Daoy (cell line): ENCODE results near the gene SALL3. TPM values are rescaled to one million over a fixed set of nuclear protein-coding genes. Genes with fewer than 3 reads are reported as not detected.
"Not testable (repeated sequence)": the region's sequence is repeated elsewhere in the genome, so short reads cannot be mapped to it uniquely, and the experiment has no call there.

Experiments used
- DNase-seq: peaks from one replicate; pipeline ENCODE4 v3.0.0-alpha.2; 2015; ENCODE audit warnings: low read depth
- total RNA-seq: library from RNA; depleted of rRNA; stranded (reverse); fragments of >200 nt; shearing (Covaris generic); gene quantifications from 2 replicates; pipeline ENCODE4 v1.2.3, GENCODE V29; 2014; rRNA removed

The SALL3 gene
- total RNA-seq = 2.8 and 4.1 TPM in 2 replicates

DNA sequence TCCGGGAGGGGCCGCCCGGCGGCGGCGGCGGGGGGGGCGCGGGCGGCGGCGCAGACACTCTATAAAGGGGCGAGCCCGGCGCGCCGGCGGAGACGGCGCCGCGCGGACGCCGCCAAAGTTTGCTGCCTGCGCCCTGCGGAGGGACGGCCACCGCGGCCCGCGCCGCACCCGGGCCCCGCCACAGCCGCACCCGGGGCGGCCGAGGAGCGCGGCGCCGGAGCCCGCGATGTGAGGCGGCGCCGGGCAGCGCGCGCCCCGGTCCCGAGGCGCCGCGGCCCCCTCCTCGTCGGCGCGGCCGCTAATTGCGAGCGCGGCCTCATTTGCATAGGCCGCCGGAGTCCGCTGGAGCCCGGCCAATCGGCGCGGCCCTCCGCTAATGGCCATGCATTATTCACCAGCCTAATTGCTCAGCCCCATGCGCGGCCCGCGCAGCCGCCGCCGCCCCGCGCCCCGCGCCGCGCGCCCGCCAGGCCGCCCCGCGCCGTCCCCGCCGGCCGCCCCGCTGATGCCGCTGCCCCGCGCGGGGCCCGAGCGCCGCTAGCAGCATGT, at the start of gene SALL3:
SALL3 (plus strand) TSS at position 89 of the 549 bp plus-strand sequence; CDS start at position 546, 457 bp downstream.
- DNase-seq = peak; percentile 82

DNA sequence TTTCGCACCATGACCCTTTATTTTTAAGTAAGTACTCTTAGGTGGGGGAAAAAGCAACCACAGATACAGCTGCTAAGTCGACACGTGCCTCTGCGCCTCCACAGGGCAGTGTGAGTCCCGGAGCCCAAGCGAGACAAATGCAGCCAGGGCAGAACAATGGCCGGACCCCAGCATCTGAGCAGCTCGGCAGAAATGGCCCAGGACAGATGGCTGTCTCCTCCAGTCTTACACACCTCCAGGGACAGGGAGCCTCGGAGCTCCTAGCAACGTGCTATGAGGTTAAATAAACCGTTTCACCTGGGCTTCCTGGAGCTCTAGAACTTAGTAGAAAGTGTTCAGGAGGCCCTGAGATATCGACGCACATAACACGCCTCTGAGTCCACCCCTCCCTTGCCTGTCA, 47.3 kb upstream of the SALL3 start:
- DNase-seq = no peak

DNA sequence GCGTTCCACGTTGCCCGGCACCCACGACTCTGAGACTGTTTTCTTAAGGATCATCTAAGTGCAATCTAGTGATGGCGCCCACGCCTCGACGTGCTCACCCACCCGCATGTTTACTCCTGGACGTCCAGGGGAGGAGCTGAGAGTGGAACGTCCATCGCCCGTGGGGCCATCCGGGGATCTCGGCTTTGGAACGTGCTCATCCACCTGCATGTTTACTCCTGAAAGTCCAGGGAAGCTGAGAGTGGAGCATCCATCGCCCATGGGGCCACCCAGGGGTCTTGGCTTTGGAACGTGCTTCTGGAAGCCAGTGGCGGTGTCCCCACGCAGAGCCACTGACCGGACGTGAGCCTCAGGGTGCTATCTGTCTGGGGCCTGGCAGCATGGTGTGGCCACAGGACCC, 45.6 kb upstream of the SALL3 start:
- DNase-seq = no peak

DNA sequence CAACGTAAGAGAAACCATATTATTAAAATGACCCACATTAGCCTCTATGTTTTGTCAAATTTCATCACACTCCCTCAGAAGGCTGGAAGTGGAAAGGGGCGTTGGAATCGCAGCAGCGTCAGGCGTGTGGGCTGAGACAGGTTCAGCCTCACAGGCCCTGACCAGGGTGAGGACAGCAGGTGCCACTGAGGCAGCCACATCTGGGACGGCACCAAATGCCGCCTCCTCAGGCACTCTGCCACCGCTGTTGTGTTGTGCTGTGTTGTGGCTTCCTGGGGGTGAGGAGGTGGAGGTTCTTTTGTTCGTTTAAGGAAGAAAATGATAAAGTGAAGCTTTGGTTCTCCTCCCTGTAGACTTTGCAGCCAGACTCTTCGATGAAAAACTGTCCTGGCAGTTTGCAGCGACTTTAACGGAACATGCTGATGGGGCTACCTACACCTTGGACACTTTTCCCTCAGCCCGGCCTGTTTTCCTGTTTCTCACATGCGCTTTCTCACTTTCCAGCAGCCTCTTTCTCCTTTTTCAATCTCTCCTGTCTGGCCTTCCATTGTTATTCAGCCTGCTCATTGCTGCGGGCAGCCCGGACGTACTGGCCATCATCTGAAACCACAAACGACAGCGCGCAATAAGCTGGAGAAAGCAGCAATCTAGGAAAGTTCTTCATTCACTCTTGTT, 44.9 kb upstream of the SALL3 start:
- no peak for DNase-seq

DNA sequence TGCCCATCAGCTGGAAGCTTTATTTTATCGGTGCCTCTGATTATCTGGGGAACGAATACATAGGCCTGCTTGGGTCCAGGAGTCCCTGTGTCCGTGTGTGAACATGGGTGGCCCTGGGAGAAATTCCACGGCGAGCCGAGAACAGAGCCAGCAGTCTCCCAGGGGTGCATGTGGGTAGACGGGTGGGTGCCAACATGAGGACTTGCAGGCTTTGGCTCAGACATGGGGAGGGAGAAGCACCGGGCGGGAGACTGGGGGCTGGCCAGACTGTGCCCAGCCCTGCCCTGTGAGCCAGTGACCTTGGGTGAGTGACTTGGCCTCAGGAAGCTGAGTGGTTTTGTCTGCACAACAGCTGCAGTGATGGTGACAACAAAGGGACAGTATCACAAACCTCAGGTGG, 44.2 kb upstream of the SALL3 start:
- DNase-seq = no peak

DNA sequence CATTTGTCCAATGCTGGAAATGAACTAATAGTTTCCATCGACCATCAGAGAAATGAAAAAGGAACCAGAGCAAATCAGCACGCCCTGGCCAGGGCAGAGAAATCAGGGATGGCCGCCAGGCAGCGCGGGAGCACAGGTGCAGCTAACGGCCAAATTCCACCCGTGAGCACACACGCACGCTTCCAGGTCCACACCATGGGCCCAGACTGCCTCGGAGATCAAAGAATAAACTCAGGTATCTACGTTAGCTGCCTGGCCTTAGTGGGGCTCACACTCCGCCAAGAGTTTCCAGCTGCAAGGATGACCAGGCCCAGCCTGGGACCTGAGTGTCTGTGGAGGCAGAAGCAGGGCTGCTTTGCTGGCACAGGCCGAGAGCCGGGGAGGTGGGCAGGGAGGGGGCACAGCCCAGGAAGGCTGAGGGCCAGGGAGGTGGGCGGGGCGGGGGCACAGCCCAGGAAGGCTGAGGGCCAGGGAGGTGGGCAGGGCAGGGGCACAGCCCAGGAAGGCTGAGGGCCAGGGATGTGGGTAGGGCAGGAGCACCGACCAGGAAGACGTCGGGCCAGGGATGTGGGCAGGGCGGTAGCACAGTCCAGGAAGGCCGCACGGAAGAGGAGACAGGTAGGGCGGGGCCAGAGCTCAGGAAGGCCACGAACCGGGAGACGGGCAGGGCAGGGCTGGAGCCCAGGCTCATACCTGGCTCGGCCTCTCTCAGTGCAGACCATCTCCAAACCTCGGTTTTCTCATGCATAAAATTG, 43.2 kb upstream of the SALL3 start:
- no peak for DNase-seq

DNA sequence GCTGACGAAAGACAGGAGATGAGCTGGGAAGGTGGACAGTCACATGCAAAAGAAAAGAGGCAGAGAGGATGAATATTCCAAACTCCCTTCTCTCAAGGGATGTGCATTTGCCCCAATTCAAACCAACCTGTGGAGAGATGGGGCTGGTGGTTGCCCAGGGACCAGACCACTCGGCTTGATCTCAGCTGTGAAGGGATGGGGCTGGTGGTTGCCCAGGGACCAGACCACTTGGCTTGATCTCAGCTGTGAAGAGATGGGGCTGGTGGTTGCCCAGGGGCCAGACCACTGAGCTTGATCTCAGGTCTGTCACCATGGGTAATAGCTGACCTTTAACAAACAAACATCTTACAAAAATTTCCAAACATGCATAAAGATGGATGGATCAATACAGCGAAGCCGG, 42.5 kb upstream of the SALL3 start:
- no peak for DNase-seq

DNA sequence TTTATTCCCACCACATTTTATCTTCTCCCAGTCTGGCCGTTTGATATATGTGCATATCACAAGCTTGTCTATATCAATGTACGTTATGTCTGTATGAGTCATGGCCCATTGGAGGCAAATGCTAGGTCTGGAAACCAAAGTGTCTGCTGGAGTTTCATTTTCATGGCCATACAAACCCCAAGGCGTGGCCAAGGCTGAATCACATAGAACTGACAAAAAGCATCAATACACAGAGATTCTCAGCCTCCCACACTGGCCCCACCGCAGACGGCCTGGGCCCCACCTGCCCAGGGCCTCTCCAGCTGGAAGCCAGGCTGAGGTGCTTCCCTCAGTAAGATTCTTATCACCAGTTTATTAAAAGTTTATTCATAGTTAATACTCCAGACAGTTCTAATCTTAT, 40.5 kb upstream of the SALL3 start:
- DNase-seq = peak; percentile 85

DNA sequence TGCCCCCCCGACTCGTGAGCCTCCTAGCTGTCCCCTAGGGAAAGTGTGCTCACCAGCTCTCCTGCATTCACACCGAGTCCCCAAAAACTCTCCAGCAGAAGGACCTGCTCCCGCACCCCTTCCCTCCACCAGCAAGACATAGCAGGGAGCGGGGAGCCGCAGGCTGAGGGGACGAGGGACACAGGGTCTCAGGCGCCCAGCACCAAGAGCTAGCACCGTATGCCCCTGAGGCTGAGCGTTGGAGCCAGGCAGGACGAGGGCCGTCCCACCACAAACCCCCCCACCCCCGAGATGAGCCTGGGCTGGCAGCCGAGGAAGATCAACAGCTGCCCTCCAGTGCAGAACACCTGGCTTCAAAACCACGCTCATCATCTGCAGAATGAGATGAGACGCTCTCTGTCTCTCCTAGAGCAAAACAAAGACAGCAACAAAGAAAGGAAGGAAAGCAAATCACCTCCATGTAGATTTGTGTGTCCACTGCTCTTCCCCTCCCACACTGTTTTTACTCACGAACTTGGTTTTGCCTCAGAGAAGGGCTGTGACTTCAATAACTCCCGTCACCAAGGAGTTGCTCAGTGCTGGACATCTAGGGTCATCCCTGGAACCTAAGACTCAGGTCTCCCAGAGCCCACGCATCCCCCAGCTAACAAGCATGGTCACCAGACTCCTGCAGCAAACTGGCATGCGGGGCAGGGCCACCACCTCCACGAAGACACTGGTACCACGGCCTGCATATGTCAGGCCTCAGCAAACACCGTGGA, 39.7 kb upstream of the SALL3 start:
- DNase-seq = no peak

DNA sequence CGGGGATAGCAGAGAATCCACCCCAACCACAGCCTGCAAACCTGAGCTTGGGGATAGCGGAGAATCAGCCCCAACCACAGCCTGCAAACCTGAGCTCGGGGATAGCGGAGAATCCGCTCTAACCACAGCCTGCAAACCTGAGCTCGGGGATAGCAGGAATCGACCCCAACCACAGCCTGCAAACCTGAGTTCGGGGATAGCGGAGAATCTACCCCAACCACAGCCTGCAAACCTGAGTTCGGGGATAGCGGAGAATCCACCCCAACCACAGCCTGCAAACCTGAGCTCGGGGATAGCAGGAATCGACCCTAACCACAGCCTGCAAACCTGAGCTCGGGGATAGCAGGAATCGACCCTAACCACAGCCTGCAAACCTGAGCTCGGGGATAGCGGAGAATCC, 37.4 kb upstream of the SALL3 start:
- DNase-seq = not testable (repeated sequence)

DNA sequence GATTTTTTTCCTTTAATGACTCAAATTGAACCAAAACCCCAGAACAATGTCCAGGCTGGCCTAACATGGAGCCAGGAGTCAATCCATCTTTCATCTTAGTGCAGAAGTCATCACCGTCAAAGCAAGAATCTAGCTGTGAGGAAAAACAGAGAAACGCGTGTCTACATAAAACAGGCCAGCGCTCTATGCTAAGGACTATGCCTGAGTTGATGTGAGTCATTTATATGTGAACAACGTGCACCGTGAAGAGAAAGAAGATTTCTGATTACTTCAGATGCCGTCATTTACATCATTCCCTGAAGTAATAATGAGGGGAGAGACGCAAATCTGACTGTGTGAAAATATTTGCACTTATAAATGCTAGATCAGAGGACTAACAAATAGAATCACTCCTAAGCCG, 34.0 kb upstream of the SALL3 start:
- DNase-seq = no peak

DNA sequence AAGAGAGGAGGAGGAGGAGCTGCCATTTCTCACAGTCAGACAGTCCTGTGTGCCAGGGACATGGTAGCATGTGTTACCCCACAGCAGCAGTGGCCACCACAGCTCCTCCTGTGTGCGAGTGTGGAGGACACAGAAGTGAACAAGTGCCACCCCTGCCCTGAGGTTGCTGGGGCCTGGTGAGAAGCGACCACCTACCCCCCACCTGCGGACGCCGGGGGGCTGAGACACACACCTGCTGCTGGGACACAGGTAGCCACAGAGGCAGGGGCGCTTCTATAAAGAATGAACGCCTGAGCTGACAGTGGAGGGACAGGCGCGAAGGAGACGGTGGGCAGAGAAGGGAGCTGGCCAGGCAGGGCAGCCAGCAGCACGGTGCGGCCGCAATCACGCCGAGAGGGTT, 32.3 kb upstream of the SALL3 start:
- DNase-seq = no peak

DNA sequence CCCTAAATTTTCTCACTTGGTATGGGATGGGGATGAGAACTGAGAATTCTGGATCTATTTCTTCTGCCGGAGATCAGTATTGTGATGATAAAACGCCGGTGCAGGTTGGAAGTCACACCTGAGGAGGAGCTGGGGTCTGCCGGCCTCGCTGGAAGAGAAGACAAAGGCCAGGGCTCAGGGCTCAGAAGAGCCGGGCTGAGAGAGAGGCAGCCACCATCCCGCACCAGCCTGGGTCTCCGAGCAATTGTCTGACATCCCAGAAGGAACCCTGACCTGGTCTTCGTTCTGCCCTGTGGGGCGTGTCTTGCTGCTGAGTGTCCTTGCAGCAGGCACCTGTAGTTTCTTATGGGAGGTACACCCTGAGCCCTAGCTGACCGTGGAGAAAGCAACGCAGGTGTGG, 31.4 kb upstream of the SALL3 start:
- DNase-seq = no peak

DNA sequence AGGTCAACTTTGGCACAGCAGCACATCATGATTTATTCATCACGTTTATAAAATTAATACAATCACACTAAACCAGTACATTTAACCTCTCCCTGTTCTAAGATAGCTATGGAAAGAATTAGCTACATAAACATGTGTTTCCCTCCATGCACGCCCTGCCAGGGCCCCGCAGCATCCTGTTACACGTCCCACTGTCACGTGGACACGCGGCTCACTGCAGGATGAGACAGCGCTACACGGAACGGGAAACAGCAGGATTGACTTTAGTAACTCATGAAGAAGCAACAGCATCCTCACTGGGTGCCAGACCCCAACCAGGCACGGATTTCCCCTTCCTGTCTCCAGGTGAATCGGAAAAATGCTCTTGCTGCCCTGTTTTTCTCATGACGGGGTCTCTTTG, 30.9 kb upstream of the SALL3 start:
- DNase-seq = no peak

DNA sequence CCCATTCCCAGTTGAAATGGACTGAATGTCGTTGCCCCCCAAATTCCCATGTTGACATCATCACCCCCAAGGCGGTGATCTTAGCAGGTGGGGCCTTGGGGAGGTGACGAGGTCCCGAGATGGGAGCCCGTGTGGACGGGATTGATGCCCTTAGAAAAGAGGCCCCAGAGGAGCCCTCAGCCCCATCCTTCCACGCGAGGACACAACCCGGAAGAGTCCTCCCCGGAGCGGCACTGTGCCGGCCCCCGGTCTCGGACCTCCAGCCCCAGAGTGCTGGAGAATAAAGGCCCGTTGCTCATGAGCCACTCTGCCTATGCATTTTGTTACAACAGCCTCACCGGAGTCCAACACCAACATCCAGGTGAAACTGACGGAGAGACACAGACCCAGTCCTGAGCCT, 30.4 kb upstream of the SALL3 start:
- no peak for DNase-seq

DNA sequence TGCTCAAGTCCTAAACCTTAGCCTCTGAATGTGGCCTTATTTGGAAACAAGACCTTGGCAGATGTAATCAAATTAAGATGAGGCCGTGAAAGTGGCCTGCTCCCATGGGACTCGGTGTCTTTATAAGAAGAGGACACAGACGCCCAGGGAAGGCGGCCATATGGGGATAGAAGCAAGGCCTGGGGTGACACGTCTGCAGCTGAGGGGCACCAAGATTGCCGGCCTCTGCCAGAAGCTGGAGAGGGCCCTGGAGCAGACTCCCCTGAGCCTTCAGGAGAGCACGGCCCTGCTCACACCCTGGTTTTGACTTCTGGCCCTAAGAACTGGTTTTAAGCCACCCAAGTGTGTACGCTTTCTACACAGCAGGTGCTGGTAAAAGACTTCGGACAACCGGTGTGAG, 29.2 kb upstream of the SALL3 start:
- no peak for DNase-seq

DNA sequence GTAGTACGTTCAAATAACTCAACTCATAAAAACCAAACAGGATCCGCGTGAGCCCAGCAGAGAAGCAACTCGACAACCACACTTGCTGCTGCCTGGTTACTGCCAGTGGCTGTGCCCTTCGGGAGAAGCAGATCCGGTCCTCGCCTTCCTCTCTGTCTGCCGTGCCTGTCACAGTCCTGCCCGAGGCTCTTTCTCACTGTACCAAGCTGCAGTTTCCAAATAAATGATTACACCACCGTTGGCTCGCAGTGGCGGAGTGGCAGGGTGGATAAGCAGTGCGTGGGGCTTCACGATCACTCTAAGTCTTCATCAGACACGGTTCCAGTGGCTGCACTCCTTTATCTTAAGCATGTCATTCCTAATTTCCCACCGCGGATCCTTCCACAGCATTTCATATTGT, 26.1 kb upstream of the SALL3 start:
- no peak for DNase-seq

DNA sequence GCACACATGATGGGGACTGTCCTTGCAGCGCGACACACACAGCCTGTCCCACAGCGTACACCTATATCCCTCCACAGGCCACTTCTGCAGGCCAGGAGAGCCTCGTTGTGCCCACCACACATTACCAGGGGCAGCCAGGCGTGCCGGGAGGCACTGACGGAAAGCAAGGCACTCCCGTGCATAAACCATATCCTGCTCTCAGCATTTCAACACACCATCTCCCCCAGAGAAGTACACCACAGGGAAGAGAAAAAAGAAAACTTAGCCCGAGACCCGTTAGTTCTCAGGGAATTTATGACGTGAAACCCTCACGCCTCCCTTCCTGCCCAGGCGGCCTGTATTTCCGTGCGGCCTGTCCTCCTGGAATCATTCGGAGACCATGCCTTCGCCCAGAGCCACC, 24.6 kb upstream of the SALL3 start:
- DNase-seq = no peak

DNA sequence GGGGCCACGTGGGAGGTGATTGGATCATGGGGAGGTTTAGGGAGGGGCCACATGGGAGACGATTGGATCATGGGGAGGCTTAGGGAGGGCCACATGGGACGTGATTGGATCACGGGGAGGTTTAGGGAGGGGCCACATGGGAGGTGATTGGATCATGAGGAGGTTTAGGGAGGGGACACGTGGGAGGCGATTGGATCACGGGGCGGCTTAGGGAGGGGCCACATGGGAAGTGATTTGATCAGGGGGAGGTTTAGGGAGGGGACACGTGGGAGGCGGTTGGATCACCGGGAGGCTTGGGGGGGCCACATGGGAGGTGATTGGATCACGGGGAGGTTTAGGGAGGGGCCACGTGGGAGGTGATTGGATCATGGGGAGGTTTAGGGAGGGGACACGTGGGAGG, 22.5 kb upstream of the SALL3 start:
- no peak for DNase-seq

DNA sequence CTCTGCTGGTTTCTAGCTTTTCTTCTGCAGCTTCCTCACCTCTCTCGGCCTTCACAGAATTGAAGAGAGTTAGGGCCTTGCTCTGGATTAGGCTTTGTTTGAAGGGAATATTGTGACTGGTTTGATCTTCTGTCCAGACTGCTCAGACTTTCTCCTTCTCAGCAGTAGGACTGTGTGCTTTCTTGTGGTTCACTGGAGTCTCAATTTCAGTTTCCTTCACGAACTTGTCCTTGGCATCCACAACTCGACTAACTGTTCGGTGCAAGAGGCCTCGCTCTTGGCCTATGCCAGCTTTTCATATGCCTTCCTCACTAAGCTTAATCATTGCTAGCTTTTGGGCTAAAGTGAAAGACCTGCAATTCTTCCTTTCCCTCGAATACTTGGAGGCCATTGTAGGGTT, 18.9 kb upstream of the SALL3 start:
- no peak for DNase-seq

DNA sequence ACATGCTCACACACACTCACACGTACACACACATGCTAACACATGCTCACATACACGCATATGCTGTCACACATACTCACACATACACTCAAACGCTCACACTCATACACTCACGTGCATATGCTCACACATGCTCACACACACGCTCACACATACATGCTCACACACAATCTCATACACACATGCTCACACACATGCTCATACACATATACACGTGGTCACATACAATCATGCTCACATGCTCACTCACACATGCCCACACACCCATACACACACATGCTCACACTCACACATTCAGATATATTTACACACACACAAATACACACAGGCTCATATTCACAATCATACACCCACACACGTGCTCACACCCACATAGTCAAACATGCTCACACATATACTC, 17.5 kb upstream of the SALL3 start:
- no peak for DNase-seq

DNA sequence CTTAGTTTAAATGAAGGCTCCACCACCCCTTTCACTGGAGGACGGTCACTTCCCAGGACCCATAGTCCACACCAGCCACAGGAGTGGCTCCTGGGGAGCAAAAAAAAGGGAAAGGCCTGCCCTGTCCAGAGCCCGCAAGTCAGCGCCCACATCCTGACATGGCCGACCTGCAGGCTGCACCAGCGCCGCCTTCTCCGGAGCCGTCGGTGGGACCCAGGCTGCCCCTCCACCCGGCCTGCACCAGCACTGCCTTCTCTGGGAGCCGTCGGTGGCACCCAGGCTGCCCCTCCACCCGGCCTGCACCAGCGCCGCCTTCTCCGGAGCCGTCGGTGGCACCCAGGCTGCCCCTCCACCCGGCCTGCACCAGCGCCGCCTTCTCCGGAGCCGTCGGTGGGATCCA, 14.9 kb upstream of the SALL3 start:
- not testable (repeated sequence) for DNase-seq

DNA sequence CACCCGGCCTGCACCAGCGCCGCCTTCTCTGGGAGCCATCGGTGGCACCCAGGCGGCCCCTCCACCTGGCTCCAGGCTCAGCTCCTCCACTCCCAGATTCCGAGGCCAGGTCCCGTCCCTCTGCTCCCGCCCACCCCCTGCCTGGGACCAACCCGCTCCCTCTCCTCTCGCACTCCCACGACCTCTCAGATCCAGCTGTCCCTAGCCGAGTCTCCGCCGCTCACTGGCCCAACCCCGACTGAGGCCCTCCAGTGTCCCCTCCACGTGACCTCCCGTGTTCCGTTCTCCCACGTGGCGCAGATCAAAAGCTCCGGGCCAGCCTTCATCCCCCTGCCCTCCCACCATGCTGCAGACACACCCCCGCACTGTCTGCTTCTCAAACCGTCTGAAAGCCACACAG, 14.4 kb upstream of the SALL3 start:
- no peak for DNase-seq
